EH (cell line): ENCODE measurements around the gene PAEP.

Experiments
- DNase-seq: peaks from one replicate; pipeline ENCODE4 v3.0.0-alpha.2; 2015; ENCODE audit warnings: low read depth

PAEP gene

GRCh38 chr9:135579889-135580660 is 18.5 kb downstream of the PAEP start:
- no peak for DNase-seq

- no peak for DNase-seq
These were observed 19.3 kb downstream of the PAEP start for GRCh38 chr9:135580664-135581380.

- no peak for DNase-seq
These were observed 20.3 kb downstream of the PAEP start for GRCh38 chr9:135581636-135582426.

GRCh38 chr9:135582541-135582940 is 21.0 kb downstream of the PAEP start:
- no peak for DNase-seq

GRCh38 chr9:135582966-135583687 is 21.6 kb downstream of the PAEP start:
- DNase-seq: no peak

GRCh38 chr9:135583688-135584011 is 22.1 kb downstream of the PAEP start:
- no peak for DNase-seq

GRCh38 chr9:135584371-135584770 is 22.8 kb downstream of the PAEP start:
- DNase-seq: no peak

GRCh38 chr9:135584934-135585333 is 23.4 kb downstream of the PAEP start:
- no peak for DNase-seq

GRCh38 chr9:135586601-135587109 is 25.1 kb downstream of the PAEP start:
- DNase-seq: no peak

- no peak for DNase-seq
These were observed 26.1 kb downstream of the PAEP start for GRCh38 chr9:135587658-135588057.

- DNase-seq: no peak
These were observed 26.8 kb downstream of the PAEP start for GRCh38 chr9:135588371-135588770.

- DNase-seq: no peak
These were observed 27.5 kb downstream of the PAEP start for GRCh38 chr9:135588886-135589595.

GRCh38 chr9:135589596-135590485 is 28.3 kb downstream of the PAEP start:
- DNase-seq: no peak

- no peak for DNase-seq
These were observed 29.0 kb downstream of the PAEP start for GRCh38 chr9:135590486-135591079.

- DNase-seq: no peak
These were observed 30.2 kb downstream of the PAEP start for GRCh38 chr9:135591506-135592330.

- DNase-seq: no peak
These were observed 30.7 kb downstream of the PAEP start for GRCh38 chr9:135592331-135592590.

GRCh38 chr9:135592625-135593024 is 31.1 kb downstream of the PAEP start:
- DNase-seq: no peak

GRCh38 chr9:135596211-135596610 is 34.7 kb downstream of the PAEP start:
- DNase-seq: no peak

- no peak for DNase-seq
These were observed 38.8 kb downstream of the PAEP start for GRCh38 chr9:135600296-135600817.
